GM10266 (cell line): ENCODE data around the gene PTH2.

Experiments used
- DNase-seq: peaks from one replicate; pipeline ENCODE4 v3.0.0; 2012; ENCODE audit errors: extremely low spot score
- TF ChIP-seq, protein P1 (sequence below): IDR thresholded peaks from 2 replicates; pipeline ENCODE4 v1.5.1; 2012; ENCODE audit warnings: mild to moderate bottlenecking, low read depth; ENCODE audit not compliant: control insufficient read depth, insufficient read depth; ENCODE audit errors: missing control alignments

PTH2 gene

DNA sequence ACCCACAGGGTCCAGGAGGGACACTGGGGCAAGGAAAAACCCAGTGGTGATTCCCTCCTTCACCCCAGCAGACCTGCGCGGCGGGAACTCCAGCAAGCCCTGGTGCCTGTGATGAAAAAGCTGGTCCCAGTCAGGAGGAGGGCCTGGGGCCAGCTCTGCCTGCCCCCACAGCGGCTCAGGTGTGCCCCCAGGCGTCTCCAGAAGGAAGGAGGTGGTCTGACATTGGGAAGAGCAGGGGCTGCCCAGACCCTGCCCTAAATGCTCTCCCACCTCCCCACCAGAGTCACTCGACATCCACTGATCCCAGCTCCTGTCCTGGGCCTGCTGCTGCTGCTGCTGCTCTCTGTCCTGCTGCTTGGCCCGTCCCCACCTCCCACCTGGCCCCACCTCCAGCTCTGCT lies 6.2 kb downstream of the PTH2 start:
- TF ChIP-seq, protein P1, sequence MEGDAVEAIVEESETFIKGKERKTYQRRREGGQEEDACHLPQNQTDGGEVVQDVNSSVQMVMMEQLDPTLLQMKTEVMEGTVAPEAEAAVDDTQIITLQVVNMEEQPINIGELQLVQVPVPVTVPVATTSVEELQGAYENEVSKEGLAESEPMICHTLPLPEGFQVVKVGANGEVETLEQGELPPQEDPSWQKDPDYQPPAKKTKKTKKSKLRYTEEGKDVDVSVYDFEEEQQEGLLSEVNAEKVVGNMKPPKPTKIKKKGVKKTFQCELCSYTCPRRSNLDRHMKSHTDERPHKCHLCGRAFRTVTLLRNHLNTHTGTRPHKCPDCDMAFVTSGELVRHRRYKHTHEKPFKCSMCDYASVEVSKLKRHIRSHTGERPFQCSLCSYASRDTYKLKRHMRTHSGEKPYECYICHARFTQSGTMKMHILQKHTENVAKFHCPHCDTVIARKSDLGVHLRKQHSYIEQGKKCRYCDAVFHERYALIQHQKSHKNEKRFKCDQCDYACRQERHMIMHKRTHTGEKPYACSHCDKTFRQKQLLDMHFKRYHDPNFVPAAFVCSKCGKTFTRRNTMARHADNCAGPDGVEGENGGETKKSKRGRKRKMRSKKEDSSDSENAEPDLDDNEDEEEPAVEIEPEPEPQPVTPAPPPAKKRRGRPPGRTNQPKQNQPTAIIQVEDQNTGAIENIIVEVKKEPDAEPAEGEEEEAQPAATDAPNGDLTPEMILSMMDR, result peak; percentile 12
- no peak for DNase-seq

DNA sequence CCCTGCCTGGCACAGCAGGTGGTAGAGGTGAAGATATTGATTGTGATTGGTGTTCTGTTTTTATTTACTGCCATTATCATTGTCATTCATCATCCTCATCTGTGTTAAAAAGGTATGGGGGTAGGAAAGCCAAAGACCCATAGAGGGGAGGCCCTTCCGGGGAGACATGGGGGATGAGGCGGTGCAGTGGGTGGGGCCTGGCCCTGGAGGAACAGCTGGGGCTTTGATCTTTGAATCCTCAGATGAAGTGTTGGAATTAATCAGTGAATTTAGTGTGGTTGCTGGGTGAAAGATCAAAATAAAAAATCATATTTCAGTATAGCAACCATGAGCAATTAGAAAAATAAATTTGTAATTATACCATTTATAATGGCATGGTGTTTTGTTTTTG lies 7.4 kb downstream of the PTH2 start:
- no peak for DNase-seq
- TF ChIP-seq, protein P1, result no peak

DNA sequence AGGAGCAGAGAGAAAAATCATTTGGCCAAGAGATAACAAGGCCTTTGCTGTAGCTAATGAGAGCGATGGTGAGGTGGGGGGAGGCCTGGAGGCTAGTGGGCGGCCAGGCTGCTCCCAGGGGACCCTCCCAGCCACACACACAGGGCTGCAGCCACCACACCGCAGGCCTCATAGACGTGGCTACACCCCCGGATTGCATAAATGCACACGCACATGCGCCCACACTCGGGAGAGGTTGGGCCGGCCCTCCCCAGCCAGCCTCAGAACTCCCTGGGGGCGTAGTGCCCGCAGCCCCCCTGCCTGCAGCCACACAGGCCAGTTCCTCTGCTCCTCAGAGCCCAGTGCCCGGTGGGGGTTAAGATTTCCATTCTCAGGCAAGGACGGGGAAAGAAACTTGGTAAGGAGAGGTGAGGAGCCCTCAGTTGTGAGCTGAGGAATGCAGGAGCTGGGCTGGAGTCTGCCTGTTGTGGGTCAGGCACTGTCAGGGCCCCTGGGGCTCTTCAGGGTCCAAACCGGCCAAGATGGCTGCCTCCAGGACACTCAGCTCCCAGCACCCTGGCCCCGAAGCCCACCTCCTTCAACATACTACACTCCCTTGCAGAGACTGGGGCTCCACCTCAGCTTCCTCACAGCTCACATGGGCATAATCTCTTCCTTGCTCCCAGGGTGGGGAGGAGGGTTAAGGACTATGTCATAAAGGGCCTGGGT lies 8.0 kb downstream of the PTH2 start:
- TF ChIP-seq, protein P1, result no peak
- DNase-seq, result peak; percentile 84

DNA sequence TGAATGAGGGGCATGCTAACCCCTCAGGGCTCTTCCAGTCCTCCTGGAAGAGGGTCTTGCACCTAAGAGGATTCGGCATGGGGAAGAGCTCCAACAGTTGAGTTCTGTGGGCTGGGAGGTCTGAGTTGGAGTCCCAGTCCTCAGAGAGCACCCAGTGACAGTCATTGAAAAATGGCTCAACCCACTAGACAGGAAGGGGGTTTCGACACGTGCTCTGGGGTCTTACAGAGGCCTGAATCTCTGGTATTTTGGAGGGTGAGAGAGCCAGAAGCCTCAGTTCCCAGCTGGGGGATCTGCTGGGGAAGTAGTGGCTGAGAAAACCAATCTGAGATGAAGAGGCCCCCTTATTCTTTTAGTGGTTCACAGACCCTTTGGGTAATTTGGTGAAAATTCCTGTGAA lies 9.0 kb downstream of the PTH2 start:
- TF ChIP-seq, protein P1, result no peak

DNA sequence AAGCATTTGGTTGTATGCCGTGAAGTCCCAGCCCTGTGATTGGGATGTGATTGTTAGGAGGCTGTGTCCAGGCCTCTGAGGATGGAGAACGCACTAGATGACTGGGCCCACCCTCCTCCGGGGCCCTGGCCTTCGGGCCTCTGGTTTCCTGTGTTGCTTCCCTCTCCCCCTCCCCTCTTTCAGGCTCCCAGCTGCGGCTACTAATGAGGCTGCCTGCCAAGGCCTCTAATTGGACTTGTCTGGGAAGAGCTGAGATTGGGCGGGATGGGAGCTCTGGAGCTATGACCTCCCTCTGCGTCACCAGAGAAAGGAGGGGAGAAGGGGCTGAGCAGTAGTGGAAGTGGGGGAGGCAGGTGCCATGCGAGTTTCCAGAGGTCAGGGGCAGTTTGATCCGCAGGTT lies 9.9 kb downstream of the PTH2 start:
- TF ChIP-seq, protein P1, result no peak
- no peak for DNase-seq

More for the DNA sequence above, 9.0 kb downstream of the PTH2 start:
- DNase-seq, result no peak

DNA sequence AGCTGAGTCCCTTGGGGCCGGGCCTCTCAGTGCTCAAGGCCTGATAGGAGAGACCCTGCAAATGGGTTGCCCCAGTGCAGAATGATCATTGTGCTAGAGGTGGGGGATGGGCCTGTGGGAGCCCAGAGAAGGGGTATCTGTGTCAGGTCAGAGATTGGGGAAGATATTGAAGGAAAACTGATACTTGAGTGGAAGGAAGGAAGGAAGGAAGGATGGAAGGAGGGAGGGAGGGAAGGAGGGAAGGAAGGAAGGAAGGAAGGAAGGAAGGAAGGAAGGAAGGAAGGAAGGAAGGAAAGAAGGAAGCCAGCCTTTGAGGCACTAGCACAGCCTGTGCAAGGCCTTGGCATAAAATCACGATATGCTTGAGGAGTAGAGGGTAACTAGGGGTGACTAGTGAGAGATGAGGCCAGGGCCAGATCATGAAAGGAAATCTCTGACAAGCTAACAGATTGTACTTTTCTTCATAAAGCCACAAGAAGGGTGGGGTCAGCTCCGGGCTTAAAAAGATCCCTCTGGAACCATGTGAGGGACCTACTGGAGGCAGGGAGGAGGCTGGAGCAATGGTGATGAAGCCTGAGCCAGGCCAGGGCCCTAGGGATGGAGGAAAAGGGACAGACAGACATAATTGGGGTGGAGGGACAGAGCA lies 11.4 kb downstream of the PTH2 start:
- no peak for DNase-seq
- TF ChIP-seq, protein P1, result no peak

DNA sequence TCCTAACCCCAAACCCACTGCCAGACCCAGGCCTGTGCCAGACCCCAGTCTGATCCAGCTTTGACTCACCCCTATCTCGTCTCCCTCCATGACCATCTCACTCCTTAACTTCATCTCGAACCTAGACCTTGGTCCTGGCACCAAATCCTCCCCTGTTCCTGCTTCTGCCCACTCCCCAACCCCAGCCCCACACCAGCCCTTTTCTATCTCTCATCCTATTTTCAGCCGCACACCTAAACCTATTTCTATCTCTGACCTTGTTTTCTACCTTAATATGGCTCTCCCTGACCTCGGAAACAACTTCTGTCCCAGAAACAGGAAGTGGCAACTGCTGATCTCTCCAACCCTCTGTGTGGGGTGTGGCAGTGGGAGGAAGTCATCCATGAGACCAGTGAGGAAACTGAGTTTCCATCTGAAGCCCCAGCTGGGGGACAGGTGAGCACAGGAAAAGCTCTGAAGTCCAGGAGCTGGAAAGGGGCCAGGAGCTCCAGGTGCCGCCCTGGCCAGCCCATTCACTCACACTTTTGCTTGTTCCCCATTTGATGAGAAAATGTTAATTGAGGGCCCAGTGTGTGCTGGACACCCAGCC lies 13.7 kb downstream of the PTH2 start:
- TF ChIP-seq, protein P1, result no peak
- peak; percentile 55 for DNase-seq
